T-cell (primary cell): ENCODE results near the gene DAB2IP. TPM values are rescaled to one million over a fixed set of nuclear protein-coding genes. Genes with fewer than 3 reads are reported as not detected.

Experiments
- ATAC-seq, 4 experiments: fragments of 200-7000 bp in 3 of 4; fragments of 150-1000 bp in 1 of 4; cut with Tn5 transposase; replicated peaks in 1 of 4; 1 replicate in 3 of 4; 2 replicates in 1 of 4; pipeline ENCODE4 v1.10.0; 2021; ENCODE audit warnings: moderate library complexity in 3 of 4, mild to moderate bottlenecking in 2 of 4, moderate number of reproducible peaks in 1 of 4
- CTCF ChIA-PET, 2 donors: fragments of 300-600 bp; sonication (Branson Sonifier 250); formaldehyde crosslinking; loops; one replicate each; lab custom pipeline; 2022; ENCODE audit warnings: antibody characterized with exemption in 2 of 2; lab: Charles Lee
- POLR2A ChIA-PET, 2 donors: fragments of 300-600 bp; sonication (Branson Sonifier 250); formaldehyde crosslinking; loops; one replicate each; lab custom pipeline; 2022; ENCODE audit warnings: antibody characterized with exemption in 2 of 2; lab: Charles Lee
- DNase-seq, 35 experiments: peaks; one replicate each; pipeline versions ENCODE4 v3.0.0 to v3.0.0-alpha.2; 2013 to 2023
- H3K27ac ChIP-seq: one replicate; pipeline ENCODE4 v1.5.1; 2013; ENCODE audit warnings: low read length
- H3K27me3 ChIP-seq, 2 experiments: replicated peaks in 1 of 2; 1 replicate in 1 of 2; 2 replicates in 1 of 2; pipeline versions ENCODE4 v1.6.1 to v1.7.0; 2013; ENCODE audit warnings: low read length in 1 of 2, mixed read lengths in 1 of 2; ENCODE audit not compliant: control insufficient read depth in 2 of 2, insufficient read depth in 2 of 2; ENCODE audit errors: extremely low read depth in 1 of 2
- H3K36me3 ChIP-seq, 2 donors: 1 replicate in 1 of 2; 2 replicates in 1 of 2; pipeline versions ENCODE4 v1.6.1 to v1.7.0; 2013; ENCODE audit warnings: low read length in 1 of 2; ENCODE audit not compliant: control insufficient read depth in 2 of 2, insufficient read depth in 1 of 2; ENCODE audit errors: extremely low read depth in 1 of 2
- H3K4me1 ChIP-seq, 2 experiments: 1 replicate in 1 of 2; 2 replicates in 1 of 2; pipeline versions ENCODE4 v1.6.1 to v1.7.0; 2013; ENCODE audit warnings: low read length in 2 of 2, mixed read lengths in 1 of 2; ENCODE audit not compliant: insufficient read depth in 2 of 2, control insufficient read depth in 1 of 2; ENCODE audit errors: extremely low read depth in 1 of 2
- H3K4me3 ChIP-seq, 2 donors: 1 replicate in 1 of 2; 2 replicates in 1 of 2; pipeline versions ENCODE4 v1.5.1 to v1.7.0; 2013; ENCODE audit warnings: mild to moderate bottlenecking in 2 of 2, low read length in 1 of 2, moderate library complexity in 1 of 2; ENCODE audit not compliant: control insufficient read depth in 1 of 2; ENCODE audit errors: extremely low read depth in 1 of 2
- H3K9me3 ChIP-seq: 2 replicates; pipeline ENCODE4 v1.7.0; 2013
- H3K27ac Mint-ChIP-seq, 2 donors: one replicate each; pipeline ENCODE4 v1.8.0; 2020 to 2021; ENCODE audit warnings: mild to moderate bottlenecking in 2 of 2, mixed read lengths in 2 of 2
- H3K27me3 Mint-ChIP-seq, 2 donors: one replicate each; pipeline ENCODE4 v1.8.0; 2021 to 2022; ENCODE audit warnings: mixed read lengths in 2 of 2
- H3K36me3 Mint-ChIP-seq: one replicate; pipeline ENCODE4 v1.8.0; 2021; ENCODE audit warnings: mixed read lengths
- H3K4me1 Mint-ChIP-seq, 3 donors: one replicate each; pipeline ENCODE4 v1.8.0; 2020 to 2022; ENCODE audit warnings: mixed read lengths in 3 of 3, mild to moderate bottlenecking in 1 of 3
- H3K4me3 Mint-ChIP-seq, 3 donors: one replicate each; pipeline ENCODE4 v1.8.0; 2020 to 2022; ENCODE audit warnings: mild to moderate bottlenecking in 3 of 3, mixed read lengths in 3 of 3, moderate library complexity in 3 of 3
- H3K9me3 Mint-ChIP-seq, 3 donors: one replicate each; pipeline ENCODE4 v1.8.0; 2020 to 2022; ENCODE audit warnings: mixed read lengths in 3 of 3
- WGBS: methylation state at CpG from one replicate; pipeline ENCODE4 v1.1.5; 2013; ENCODE audit warnings: missing lambda C conversion rate; ENCODE audit not compliant: insufficient coverage; 5-methylcytosine and 5-hydroxymethylcytosine counted together
- total RNA-seq, 35 experiments: library from RNA in 6 of 35; stranded (reverse) in 6 of 35; fragments of 120-200 nt in 1 of 35; gene quantifications; one replicate each; pipeline versions ENCODE4 v1.2.1 to v1.2.4 and lab custom pipeline; 2013 to 2026

DAB2IP gene
- total RNA-seq, 5 donors from 2014 or later (not counting 1 experiment from before 2014, with no cell fraction given): 0.22 to 0.53 (median 0.34) TPM; not detected in 1

GRCh38 chr9:121732389-121732788 lies 81.0 kb downstream of the DAB2IP start:
- POLR2A ChIA-PET: no interaction called here
- H3K4me3 Mint-ChIP-seq: no peak overlapping the region
- CTCF ChIA-PET: interaction anchor here in 1 of 2 donors (0.9 kb wide), 1 partner anchor 16 kb away, joined by 3 read pairs; no protein-coding TSS in a partner anchor
- DNase-seq: no peak
- Histone ChIP-seq H3K9me3 (no peaks in the 10 kb centered on the region), H3K27ac (peak overlapping the region; percentile 28), H3K27me3 (peaks cover 0 to 38% of the 10 kb centered on the region in 2 experiments), H3K4me1 (peaks cover 2 to 42% of the 10 kb centered on the region in 2 experiments), H3K36me3 (no peaks in the 10 kb centered on the region), H3K4me3 (no peak overlapping the region)
- no peaks in the 10 kb centered on the region for H3K9me3 Mint-ChIP-seq
- ATAC-seq: no peak
- no peak overlapping the region for H3K27ac Mint-ChIP-seq
- H3K4me1 Mint-ChIP-seq: peaks cover 11 to 22% (median 15%) of the 10 kb centered on the region in 3 donors
- peaks cover 34 to 36% of the 10 kb centered on the region in 2 donors for H3K27me3 Mint-ChIP-seq
- H3K36me3 Mint-ChIP-seq: no peaks in the 10 kb centered on the region
- WGBS: 10% methylated on average over 2 of the region's 5 CpGs

GRCh38 chr9:121732886-121733285 lies 81.5 kb downstream of the DAB2IP start:
- ChIA-PET POLR2A (no interaction called here), CTCF (interaction anchor here in 1 of 2 donors (0.9 kb wide), 1 partner anchor 15 kb away, joined by 3 read pairs; no protein-coding TSS in a partner anchor)
- Histone ChIP-seq H3K9me3 (no peaks in the 10 kb centered on the region), H3K4me3 (no peak overlapping the region), H3K27me3 (peaks cover 0 to 42% of the 10 kb centered on the region in 2 experiments), H3K4me1 (peaks cover 2 to 42% of the 10 kb centered on the region in 2 experiments), H3K27ac (peak overlapping the region; percentile 28), H3K36me3 (no peaks in the 10 kb centered on the region)
- peaks cover 34 to 36% of the 10 kb centered on the region in 2 donors for H3K27me3 Mint-ChIP-seq
- H3K4me3 Mint-ChIP-seq: no peak overlapping the region
- no peaks in the 10 kb centered on the region for H3K9me3 Mint-ChIP-seq
- WGBS: no CpG with 5 or more reads among the region's 4 CpGs
- ATAC-seq (peak in 2 of 4 experiments; percentile 47 to 58), DNase-seq (peak in 1 of 35 experiments; percentile 31)
- peaks cover 11 to 22% (median 15%) of the 10 kb centered on the region in 3 donors for H3K4me1 Mint-ChIP-seq
- H3K27ac Mint-ChIP-seq: no peak overlapping the region
- H3K36me3 Mint-ChIP-seq: no peaks in the 10 kb centered on the region

- Mint-ChIP-seq H3K9me3 (no peaks in the 10 kb centered on the region), H3K27ac (no peak overlapping the region), H3K36me3 (no peaks in the 10 kb centered on the region), H3K27me3 (peaks cover 34 to 42% of the 10 kb centered on the region in 2 donors), H3K4me1 (peaks cover 11 to 22% (median 15%) of the 10 kb centered on the region in 3 donors), H3K4me3 (no peak overlapping the region)
- Histone ChIP-seq H3K4me1 (peaks cover 2 to 42% of the 10 kb centered on the region in 2 experiments), H3K27me3 (peaks cover 0 to 44% of the 10 kb centered on the region in 2 experiments), H3K36me3 (no peaks in the 10 kb centered on the region), H3K9me3 (no peaks in the 10 kb centered on the region), H3K4me3 (no peak overlapping the region), H3K27ac (no peak overlapping the region)
- POLR2A ChIA-PET: no interaction called here
- no CpG with 5 or more reads among the region's 1 CpG for WGBS
- CTCF ChIA-PET: no interaction called here
- ATAC-seq (no peak), DNase-seq (no peak)
Observed at GRCh38 chr9:121734465-121734864, 83.0 kb downstream of the DAB2IP start.

GRCh38 chr9:121735065-121735792 lies 83.8 kb downstream of the DAB2IP start:
- Mint-ChIP-seq H3K27ac (no peak overlapping the region), H3K4me3 (peak overlapping the region in 1 of 3 donors; percentile 28), H3K27me3 (peaks cover 34 to 42% of the 10 kb centered on the region in 2 donors), H3K9me3 (no peaks in the 10 kb centered on the region), H3K36me3 (no peaks in the 10 kb centered on the region), H3K4me1 (peaks cover 11 to 22% (median 15%) of the 10 kb centered on the region in 3 donors)
- Histone ChIP-seq H3K9me3 (no peaks in the 10 kb centered on the region), H3K27ac (no peak overlapping the region), H3K27me3 (peaks cover 0 to 46% of the 10 kb centered on the region in 2 experiments), H3K4me1 (peaks cover 2 to 42% of the 10 kb centered on the region in 2 experiments), H3K36me3 (no peaks in the 10 kb centered on the region), H3K4me3 (no peak overlapping the region)
- POLR2A ChIA-PET: no interaction called here
- WGBS: 46% methylated on average over 9 of the region's 9 CpGs
- peak in 1 of 4 experiments; percentile 13 for ATAC-seq
- CTCF ChIA-PET: no interaction called here
- peak in 2 of 35 experiments; percentile 6 to 11 for DNase-seq

GRCh38 chr9:121735793-121736770 lies 84.6 kb downstream of the DAB2IP start:
- Histone ChIP-seq H3K36me3 (no peaks in the 10 kb centered on the region), H3K27ac (no peak overlapping the region), H3K4me3 (peak overlapping the region in 1 of 2 donors; percentile 60), H3K4me1 (peaks cover 2 to 42% of the 10 kb centered on the region in 2 experiments), H3K9me3 (no peaks in the 10 kb centered on the region), H3K27me3 (peaks cover 0 to 43% of the 10 kb centered on the region in 2 experiments)
- Mint-ChIP-seq H3K9me3 (no peaks in the 10 kb centered on the region), H3K4me1 (peaks cover 11 to 22% (median 15%) of the 10 kb centered on the region in 3 donors), H3K27me3 (peaks cover 34 to 42% of the 10 kb centered on the region in 2 donors), H3K27ac (no peak overlapping the region), H3K4me3 (peak overlapping the region in 1 of 3 donors; percentile 57), H3K36me3 (no peaks in the 10 kb centered on the region)
- ChIA-PET POLR2A (no interaction called here), CTCF (no interaction called here)
- DNase-seq (no peak), ATAC-seq (no peak)
- 44% methylated on average over 35 of the region's 57 CpGs for WGBS
